Measurements from ENCODE around the gene C1QL3.

GRCh38 chr10:16518822-16519221, 2.9 kb downstream of the C1QL3 start:
- peak in 1 of 6 experiments; percentile 26 for TF ChIP-seq CTCF (IDR thresholded peaks at IDR 0.05)
- no peak for TF ChIP-seq POLR2A (IDR thresholded peaks at IDR 0.05)

Data from thyroid gland (tissue), 4 donors.